Lower leg skin (tissue), 4 donors: ENCODE data around the gene SLC35A1. TPM values are rescaled to one million over a fixed set of nuclear protein-coding genes. Genes with fewer than 3 reads are reported as not detected.

Experiments
- DNase-seq, 2 donors: peaks; one replicate each; pipeline ENCODE4 v3.0.0-alpha.2; 2019; ENCODE audit warnings: low spot score in 2 of 2
- H3K4me3 ChIP-seq: fragments of 200-600 bp; sonication (generic); 2 replicates; pipeline ENCODE4 v1.5.1; 2017; ENCODE audit warnings: mild to moderate bottlenecking, low read depth; ENCODE audit not compliant: poor library complexity, severe bottlenecking
- POLR2A ChIP-seq, 2 donors: fragments of 450-650 bp; IDR thresholded peaks; one replicate each; pipeline ENCODE4 v1.6.1; 2016 to 2017; ENCODE audit warnings: antibody characterized with exemption in 2 of 2, mild to moderate bottlenecking in 1 of 2, moderate library complexity in 1 of 2
- WGBS, 2 donors: methylation state at CpG; one replicate each; pipeline ENCODE4 v1.1.5; 2018; 5-methylcytosine and 5-hydroxymethylcytosine counted together
- intact Hi-C: fragments of 100-400 bp; cut with DNase I; formaldehyde crosslinking; loops from one replicate; pipeline ENCODE4 v1.15.0; 2023; ENCODE audit warnings: low total_unique reads
- total RNA-seq, 4 donors: library from RNA; depleted of rRNA; stranded (reverse); fragments of >200 nt; gene quantifications; one replicate each; pipeline ENCODE4 v1.1.0, GENCODE V29; 2016
- TF ChIP-seq, protein P1 (sequence below), 3 donors: fragments of 450-650 bp; IDR thresholded peaks; one replicate each; pipeline ENCODE4 v1.5.1; 2016; ENCODE audit warnings: antibody characterized with exemption in 3 of 3, mild to moderate bottlenecking in 3 of 3, moderate library complexity in 2 of 3

The SLC35A1 gene, protein sequence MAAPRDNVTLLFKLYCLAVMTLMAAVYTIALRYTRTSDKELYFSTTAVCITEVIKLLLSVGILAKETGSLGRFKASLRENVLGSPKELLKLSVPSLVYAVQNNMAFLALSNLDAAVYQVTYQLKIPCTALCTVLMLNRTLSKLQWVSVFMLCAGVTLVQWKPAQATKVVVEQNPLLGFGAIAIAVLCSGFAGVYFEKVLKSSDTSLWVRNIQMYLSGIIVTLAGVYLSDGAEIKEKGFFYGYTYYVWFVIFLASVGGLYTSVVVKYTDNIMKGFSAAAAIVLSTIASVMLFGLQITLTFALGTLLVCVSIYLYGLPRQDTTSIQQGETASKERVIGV
- 10 to 100 TPM; 19.7 to 29.0 (median 21.7) TPM for total RNA-seq

DNA sequence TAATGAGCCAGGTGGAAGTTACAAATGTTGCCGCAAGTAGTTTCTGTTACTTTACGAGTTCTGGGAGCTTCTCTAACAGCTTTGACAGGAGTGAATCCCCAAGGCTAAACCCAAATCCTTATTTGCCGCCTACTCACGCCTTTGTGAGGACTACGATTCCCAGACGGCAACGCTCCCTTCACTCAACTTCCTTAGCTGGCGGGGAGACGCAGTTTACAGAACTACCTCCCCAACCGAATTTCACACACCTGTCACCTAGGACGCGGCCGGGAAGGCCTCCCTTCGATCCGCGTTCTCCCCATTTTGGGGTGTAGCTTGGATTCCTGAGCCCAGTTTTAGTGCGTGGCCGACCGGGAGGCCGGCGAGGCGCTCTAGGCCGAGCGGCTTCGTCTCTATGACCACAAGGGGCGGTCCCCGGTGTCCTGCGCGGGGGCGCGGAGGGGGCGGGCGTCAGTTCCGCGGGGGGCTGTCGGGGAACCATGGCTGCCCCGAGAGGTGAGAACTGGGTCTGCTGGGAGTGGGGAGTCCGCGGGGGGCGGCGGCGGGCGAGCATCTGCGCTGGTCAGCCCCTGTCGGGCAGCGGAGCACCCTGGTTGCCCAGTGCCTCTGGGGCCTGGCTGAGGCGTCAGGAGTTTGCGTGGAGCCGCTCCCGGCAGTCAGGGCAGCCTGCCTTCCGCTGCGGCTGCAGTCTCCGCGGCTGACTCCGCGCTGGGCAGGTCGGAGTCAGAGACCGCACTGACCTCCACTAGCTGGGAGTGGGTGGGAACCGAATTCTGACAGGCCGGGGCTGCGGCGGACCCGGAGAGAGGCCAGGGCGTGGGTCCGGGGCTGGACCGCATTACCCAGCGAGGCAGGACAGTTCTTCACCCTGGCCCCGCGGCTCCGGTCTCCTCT lies at the start of gene SLC35A1:
Gene SLC35A1, plus strand, starts transcription at position 450 of the 894 bp plus-strand sequence. Its CDS starts 30 bp downstream, at position 480.
- intact Hi-C loops: no loop called here
- H3K4me3 ChIP-seq: peak within 1 kb of the TSS; percentile 72
- WGBS, 2 donors: 0 to 1% methylated on average over 36 to 51 of the region's 70 CpGs
- DNase-seq: peak; percentile 72 to 97
- TF ChIP-seq POLR2A (IDR thresholded peaks at IDR 0.05): no peak
- TF ChIP-seq, protein P1, sequence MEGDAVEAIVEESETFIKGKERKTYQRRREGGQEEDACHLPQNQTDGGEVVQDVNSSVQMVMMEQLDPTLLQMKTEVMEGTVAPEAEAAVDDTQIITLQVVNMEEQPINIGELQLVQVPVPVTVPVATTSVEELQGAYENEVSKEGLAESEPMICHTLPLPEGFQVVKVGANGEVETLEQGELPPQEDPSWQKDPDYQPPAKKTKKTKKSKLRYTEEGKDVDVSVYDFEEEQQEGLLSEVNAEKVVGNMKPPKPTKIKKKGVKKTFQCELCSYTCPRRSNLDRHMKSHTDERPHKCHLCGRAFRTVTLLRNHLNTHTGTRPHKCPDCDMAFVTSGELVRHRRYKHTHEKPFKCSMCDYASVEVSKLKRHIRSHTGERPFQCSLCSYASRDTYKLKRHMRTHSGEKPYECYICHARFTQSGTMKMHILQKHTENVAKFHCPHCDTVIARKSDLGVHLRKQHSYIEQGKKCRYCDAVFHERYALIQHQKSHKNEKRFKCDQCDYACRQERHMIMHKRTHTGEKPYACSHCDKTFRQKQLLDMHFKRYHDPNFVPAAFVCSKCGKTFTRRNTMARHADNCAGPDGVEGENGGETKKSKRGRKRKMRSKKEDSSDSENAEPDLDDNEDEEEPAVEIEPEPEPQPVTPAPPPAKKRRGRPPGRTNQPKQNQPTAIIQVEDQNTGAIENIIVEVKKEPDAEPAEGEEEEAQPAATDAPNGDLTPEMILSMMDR (IDR thresholded peaks at IDR 0.05): no peak

DNA sequence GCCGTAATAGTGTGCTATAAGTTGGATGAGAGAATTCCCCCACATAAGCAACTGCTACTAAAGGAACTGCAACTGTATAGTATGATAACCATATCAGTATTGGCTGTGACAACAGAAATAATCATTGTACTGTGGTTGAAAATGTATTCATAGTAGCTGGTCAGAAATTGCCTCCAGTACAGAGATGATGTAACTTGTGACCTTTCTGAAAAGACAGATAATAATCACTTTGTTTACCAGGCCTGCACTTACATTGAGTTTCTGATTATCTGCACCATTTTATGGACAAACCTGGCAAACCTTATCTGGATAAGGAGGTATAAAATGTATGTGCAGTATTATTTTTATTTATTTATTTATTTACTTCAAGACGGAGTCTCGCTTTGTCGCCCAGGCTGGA lies 46.0 kb upstream of the SLC35A1 start:
- H3K4me3 ChIP-seq: no peak overlapping the region
- WGBS, 2 donors: 93 to 96% methylated on average over 4 of the region's 4 CpGs
- DNase-seq: no peak
- intact Hi-C loops: no loop called here
- TF ChIP-seq POLR2A (IDR thresholded peaks at IDR 0.05): no peak
- TF ChIP-seq, protein P1 (IDR thresholded peaks at IDR 0.05): no peak

DNA sequence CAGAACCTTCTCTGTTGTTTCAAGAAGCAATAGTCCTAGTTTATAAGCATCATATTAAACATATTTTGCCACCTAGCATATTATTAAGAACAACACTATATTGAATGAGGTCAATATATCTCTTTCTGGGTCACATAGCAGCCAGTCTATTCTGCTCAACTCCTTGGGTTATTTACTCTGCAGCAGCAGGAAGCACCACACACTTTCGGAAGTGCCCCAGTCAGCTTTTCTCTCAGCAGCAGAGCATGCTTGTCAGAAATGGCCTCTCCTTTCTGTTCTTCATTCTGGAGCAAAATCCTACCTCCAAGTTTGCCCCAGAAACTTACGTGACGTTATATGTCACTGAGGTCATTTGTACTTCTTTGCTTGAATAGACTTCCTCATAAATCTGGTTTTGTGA lies 42.3 kb upstream of the SLC35A1 start:
- no peak for DNase-seq
- TF ChIP-seq, protein P1 (IDR thresholded peaks at IDR 0.05): no peak
- TF ChIP-seq POLR2A (IDR thresholded peaks at IDR 0.05): no peak
- intact Hi-C loops: no loop called here
- H3K4me3 ChIP-seq: no peak overlapping the region
- 76 to 82% methylated on average over 3 of the region's 3 CpGs for WGBS, 2 donors

DNA sequence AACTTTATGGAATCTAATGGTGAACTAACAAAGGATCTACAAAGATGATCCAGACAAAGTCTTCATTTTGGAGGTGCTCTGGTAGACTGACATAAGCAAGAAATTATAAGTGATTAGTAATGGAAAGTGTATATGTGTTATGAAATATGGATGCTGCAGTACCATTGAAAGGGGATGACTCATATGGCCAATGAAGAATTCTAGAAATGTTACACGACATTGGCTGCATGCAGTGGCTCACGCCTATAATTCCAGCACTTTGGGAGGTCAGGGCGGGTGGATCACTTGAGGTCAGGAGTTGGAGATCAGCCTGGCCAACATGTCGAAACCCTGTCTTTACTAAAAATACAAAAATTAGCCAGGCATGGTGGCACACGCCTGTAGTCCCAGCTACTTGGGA lies 41.5 kb upstream of the SLC35A1 start:
- DNase-seq: no peak
- H3K4me3 ChIP-seq: no peak overlapping the region
- intact Hi-C loops: no loop called here
- TF ChIP-seq POLR2A (IDR thresholded peaks at IDR 0.05): no peak
- TF ChIP-seq, protein P1 (IDR thresholded peaks at IDR 0.05): no peak
- 78 to 90% methylated on average over 5 of the region's 5 CpGs for WGBS, 2 donors

DNA sequence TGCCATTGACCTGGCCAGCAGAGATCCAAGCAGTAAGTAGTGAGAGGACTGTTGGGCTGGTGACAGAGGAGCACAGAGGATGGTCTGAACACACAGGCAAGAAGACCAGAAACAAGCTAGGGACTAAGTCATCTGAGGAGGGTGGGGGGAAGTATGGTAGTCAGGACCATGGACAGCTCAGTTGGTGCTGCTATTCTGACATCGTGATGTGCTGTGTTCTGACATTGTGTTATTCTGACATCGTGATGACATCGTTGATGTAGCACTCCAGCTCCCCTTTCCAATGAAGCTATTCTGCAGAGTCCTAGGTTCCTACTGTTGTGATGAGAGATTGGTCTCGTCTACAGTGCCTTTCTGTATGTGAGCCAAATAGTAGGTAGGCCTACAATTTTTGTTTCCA lies 36.3 kb upstream of the SLC35A1 start:
- WGBS, 2 donors: 9 to 10% methylated on average over 4 of the region's 4 CpGs
- DNase-seq: peak in 1 of 2 donors; percentile 18
- no peak overlapping the region for H3K4me3 ChIP-seq
- TF ChIP-seq, protein P1 (IDR thresholded peaks at IDR 0.05): no peak
- no peak for TF ChIP-seq POLR2A (IDR thresholded peaks at IDR 0.05)
- intact Hi-C loops: no loop called here
